Skeletal muscle tissue (tissue), 4 donors: ENCODE measurements around the gene PLBD2. TPM values are rescaled to one million over a fixed set of nuclear protein-coding genes. Genes with fewer than 3 reads are reported as not detected.

Experiments used
- H3K27ac ChIP-seq: one replicate; pipeline ENCODE4 v1.7.0; 2013; ENCODE audit warnings: mild to moderate bottlenecking, low read depth, low read length, inconsistent platforms
- H3K27me3 ChIP-seq, 3 donors: one replicate each; pipeline ENCODE4 v1.7.0; 2013; ENCODE audit warnings: low read length in 3 of 3; ENCODE audit not compliant: control insufficient read depth in 3 of 3, insufficient read depth in 3 of 3
- H3K36me3 ChIP-seq, 3 donors: one replicate each; pipeline ENCODE4 v1.7.0; 2013; ENCODE audit warnings: low read length in 3 of 3; ENCODE audit not compliant: control insufficient read depth in 3 of 3, insufficient read depth in 3 of 3
- H3K4me1 ChIP-seq, 3 donors: one replicate each; pipeline ENCODE4 v1.7.0; 2013; ENCODE audit warnings: low read length in 3 of 3, mild to moderate bottlenecking in 3 of 3; ENCODE audit not compliant: control insufficient read depth in 3 of 3, insufficient read depth in 3 of 3
- H3K4me3 ChIP-seq, 3 donors: one replicate each; pipeline ENCODE4 v1.7.0; 2013; ENCODE audit warnings: low read length in 3 of 3
- H3K9ac ChIP-seq, 3 donors: one replicate each; pipeline ENCODE4 v1.7.0; 2013; ENCODE audit warnings: low read length in 3 of 3, mild to moderate bottlenecking in 3 of 3, moderate library complexity in 2 of 3, low read depth in 1 of 3
- H3K9me3 ChIP-seq, 3 donors: one replicate each; pipeline ENCODE4 v1.7.0; 2013; ENCODE audit warnings: low read length in 3 of 3; ENCODE audit not compliant: control insufficient read depth in 3 of 3
- total RNA-seq: library from RNA; depleted of rRNA; stranded (reverse); fragments of >200 nt; gene quantifications from one replicate; pipeline ENCODE4 v1.2.3, GENCODE V29; 2014
- donor health status: Osteomylitis.

PLBD2 gene
- total RNA-seq, 1 donor from 2014 or later: 4.2 TPM

DNA sequence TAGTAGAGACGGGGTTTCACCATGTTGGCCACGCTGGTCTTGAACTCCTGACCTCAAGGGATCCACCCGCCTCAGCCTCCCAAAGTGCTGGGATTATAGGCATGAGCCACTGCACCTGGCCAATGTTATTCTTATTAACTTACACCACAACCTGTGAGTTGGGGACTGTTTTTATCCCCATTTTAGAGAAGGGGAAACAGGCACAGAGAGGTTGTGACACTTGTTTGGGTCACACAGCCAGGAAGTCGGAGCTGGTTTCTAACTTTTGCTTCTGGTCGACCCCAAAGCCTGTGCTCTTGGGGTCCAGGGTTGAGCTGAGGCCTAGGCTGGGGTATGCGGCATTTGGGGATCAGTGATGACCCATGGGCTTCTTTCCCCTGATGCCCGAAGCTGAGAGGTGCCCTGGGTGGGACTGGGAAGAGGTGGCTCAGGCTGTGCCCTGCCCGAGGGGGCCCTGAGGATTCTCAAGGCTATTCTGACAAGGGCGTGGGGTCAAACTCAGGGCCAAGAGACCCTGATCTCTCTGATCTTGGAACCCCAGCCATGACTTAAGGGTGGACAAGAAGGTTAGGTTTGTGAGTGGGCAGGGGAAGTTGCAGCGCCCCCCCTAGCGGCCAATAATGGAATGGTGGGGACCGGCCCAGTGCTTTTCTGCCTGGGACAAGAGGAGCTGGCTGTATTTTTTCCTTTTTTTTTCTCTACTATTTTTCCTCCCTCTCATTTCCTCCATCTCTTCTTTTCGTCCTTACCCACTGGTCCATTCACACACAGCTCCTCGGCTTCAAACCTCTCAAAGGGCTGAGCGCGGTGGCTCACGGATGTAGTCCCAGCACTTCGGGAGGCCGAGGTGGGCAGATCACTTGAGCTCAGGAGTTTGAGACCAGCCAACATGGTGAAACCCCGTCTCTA lies 66.8 kb downstream of the PLBD2 start:
- peaks cover 0 to 4% (median 0%) of the 10 kb centered on the region in 3 donors for H3K27me3 ChIP-seq
- no peaks in the 10 kb centered on the region for H3K36me3 ChIP-seq
- H3K4me1 ChIP-seq: peaks cover 0 to 7% (median 3%) of the 10 kb centered on the region in 3 donors
- no peak overlapping the region for H3K4me3 ChIP-seq
- H3K9me3 ChIP-seq: no peaks in the 10 kb centered on the region
- no peak overlapping the region for H3K9ac ChIP-seq
- H3K27ac ChIP-seq: no peak overlapping the region

DNA sequence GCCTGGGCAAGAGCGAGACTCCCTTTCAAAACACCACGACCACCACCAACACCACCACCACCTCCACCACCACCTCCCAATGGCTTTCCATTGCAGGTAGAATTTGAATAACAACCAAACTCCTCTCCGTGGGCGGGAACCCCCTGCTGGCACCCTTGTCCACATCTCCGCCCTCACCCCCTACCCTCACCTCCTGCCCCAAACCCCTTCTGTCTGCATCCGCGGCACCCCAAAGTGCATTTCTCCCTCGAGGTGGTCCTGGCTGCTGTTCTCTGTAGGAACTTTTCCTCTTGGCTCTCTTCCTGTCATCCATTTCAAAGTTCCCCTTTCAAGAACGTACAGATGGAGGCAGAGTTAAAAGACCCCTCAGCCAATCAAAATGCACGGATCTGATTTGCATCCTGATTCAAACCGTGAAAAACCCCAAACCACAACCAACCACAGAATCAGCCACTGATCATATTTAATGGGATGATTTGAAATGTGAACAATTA lies 67.6 kb downstream of the PLBD2 start:
- no peak overlapping the region for H3K9ac ChIP-seq
- no peak overlapping the region for H3K4me3 ChIP-seq
- H3K27me3 ChIP-seq: peaks cover 0 to 4% (median 0%) of the 10 kb centered on the region in 3 donors
- peaks cover 0 to 7% (median 3%) of the 10 kb centered on the region in 3 donors for H3K4me1 ChIP-seq
- no peak overlapping the region for H3K27ac ChIP-seq
- H3K36me3 ChIP-seq: no peaks in the 10 kb centered on the region
- H3K9me3 ChIP-seq: peaks cover 0 to 2% (median 0%) of the 10 kb centered on the region in 3 donors

GRCh38 chr12:113427882-113428281 lies 69.5 kb downstream of the PLBD2 start:
- Histone ChIP-seq H3K4me3 (no peak overlapping the region), H3K4me1 (no peaks in the 10 kb centered on the region), H3K27ac (no peak overlapping the region), H3K9me3 (peaks cover 0 to 2% (median 0%) of the 10 kb centered on the region in 3 donors), H3K27me3 (peaks cover 0 to 4% (median 0%) of the 10 kb centered on the region in 3 donors), H3K9ac (no peak overlapping the region), H3K36me3 (no peaks in the 10 kb centered on the region)

DNA sequence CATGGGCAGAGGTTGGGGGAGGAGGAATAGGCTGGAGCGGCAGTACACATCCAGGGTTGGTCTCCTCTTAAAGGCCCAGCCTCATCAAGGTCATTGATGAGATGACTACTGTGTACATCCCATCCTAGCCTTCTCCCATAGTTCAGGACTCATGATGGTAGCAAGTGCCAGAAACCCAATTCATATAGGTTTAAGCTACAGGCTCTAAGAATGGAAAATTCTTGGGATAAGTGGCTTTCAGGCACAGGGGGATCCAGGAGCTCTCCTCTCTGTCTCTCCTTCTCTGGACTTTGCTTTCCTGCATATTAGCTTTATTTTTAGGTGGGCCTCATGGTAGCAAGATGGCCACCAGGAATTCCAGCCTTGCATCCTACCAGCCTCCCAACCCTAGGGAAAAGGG lies 70.1 kb downstream of the PLBD2 start:
- H3K27ac ChIP-seq: no peak overlapping the region

DNA sequence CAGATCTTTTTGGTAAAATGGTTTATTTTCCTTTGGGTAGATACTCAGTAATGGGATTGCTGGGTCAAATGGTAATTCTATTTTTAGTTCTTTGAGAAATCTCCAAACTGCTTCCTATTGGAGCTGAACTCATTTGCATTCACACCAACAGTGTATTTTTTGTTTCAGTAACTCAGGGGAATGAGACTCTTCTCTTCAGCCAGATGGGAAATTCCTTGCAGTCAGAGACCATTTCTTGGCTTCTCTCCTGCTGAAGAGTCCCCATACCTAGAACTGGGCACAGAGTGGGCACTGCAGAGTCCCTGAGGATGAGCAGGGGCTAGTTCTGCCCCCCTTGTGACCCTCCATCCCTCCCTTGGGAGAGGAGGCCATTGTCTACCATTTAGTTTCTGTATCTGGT lies 74.6 kb downstream of the PLBD2 start:
- H3K4me1 ChIP-seq: no peaks in the 10 kb centered on the region
- H3K27me3 ChIP-seq: peaks cover 0 to 13% (median 2%) of the 10 kb centered on the region in 3 donors
- H3K9ac ChIP-seq: no peak overlapping the region
- no peak overlapping the region for H3K4me3 ChIP-seq
- peaks cover 0 to 2% (median 0%) of the 10 kb centered on the region in 3 donors for H3K9me3 ChIP-seq
- H3K27ac ChIP-seq: no peak overlapping the region
- no peaks in the 10 kb centered on the region for H3K36me3 ChIP-seq

More for the DNA sequence above, 70.1 kb downstream of the PLBD2 start:
- Histone ChIP-seq H3K4me3 (no peak overlapping the region), H3K4me1 (no peaks in the 10 kb centered on the region), H3K9ac (no peak overlapping the region), H3K9me3 (peaks cover 0 to 2% (median 0%) of the 10 kb centered on the region in 3 donors), H3K27me3 (peaks cover 0 to 4% (median 0%) of the 10 kb centered on the region in 3 donors), H3K36me3 (no peaks in the 10 kb centered on the region)

DNA sequence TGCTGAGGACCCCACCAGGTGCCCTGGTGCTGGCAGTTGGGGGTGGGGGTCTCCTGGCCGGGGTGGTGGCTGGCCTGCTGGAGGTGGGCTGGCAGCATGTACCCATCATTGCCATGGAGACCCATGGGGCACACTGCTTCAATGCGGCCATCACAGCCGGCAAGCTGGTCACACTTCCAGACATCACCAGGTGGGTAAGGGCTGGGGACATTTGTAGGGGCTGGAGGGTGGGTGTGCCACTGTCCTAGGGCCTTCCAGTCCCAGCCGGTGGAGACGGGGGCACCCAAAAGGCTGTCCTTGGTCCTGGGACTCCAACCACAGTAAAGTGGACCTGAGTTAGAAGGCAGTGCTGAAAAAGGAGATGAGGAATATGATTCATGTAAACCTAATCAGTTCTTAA lies 77.0 kb downstream of the PLBD2 start:
- H3K27me3 ChIP-seq: peaks cover 5 to 17% (median 9%) of the 10 kb centered on the region in 3 donors
- peaks cover 0 to 2% (median 0%) of the 10 kb centered on the region in 3 donors for H3K9me3 ChIP-seq
- H3K4me1 ChIP-seq: no peaks in the 10 kb centered on the region
- no peaks in the 10 kb centered on the region for H3K36me3 ChIP-seq
- H3K27ac ChIP-seq: no peak overlapping the region
- no peak overlapping the region for H3K9ac ChIP-seq
- H3K4me3 ChIP-seq: no peak overlapping the region

DNA sequence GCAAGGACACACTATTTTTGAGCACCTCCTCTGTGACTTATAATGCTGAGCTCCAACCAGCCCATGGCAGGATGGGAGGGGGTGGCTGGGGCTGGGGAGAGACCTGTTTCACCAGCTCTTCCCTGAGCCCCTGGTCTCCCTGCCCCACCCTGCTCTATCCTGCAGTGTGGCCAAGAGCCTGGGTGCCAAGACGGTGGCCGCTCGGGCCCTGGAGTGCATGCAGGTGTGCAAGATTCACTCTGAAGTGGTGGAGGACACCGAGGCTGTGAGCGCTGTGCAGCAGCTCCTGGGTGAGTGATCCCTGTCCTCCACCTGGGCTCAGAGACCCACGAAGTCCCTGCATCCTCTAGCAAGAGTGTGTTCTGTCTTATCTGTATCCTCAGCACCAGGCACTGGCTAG lies 78.2 kb downstream of the PLBD2 start:
- Histone ChIP-seq H3K4me1 (no peaks in the 10 kb centered on the region), H3K36me3 (no peaks in the 10 kb centered on the region), H3K9me3 (no peaks in the 10 kb centered on the region), H3K4me3 (no peak overlapping the region), H3K9ac (no peak overlapping the region), H3K27me3 (peaks cover 11 to 20% (median 17%) of the 10 kb centered on the region in 3 donors), H3K27ac (no peak overlapping the region)

DNA sequence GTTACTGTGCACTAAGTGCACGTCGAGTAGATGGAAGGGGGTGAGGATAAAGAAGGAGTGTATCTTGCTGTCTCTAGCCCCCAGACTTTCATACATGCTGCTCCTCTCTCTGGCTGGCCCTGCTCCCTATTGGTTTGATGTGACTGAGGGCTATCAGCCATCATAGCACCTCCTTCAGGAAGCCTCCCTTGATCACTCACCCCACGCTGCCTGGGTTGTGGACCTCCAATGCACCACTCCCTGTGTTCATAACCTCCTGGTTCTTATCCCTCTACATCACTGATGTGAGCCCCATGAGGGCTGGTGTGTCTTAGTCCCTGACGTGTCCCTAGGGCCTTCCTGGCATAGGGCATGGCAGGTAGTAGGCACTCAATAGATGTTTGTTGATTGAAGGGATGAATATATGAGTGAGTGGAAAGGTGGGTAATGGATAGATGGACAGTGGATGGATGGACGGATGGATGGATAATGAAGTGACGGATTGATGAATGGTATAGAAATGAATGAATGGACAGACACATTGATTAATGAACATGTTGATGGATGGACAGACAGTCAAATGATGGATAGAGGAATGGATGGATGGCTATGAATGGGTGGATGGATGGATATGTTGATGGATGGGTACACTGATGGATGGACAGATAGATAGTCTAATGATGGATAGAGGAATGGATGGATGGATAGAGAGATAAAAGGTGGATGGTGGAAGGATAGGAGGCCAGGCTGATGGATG lies 78.8 kb downstream of the PLBD2 start:
- H3K9ac ChIP-seq: no peak overlapping the region
- no peak overlapping the region for H3K4me3 ChIP-seq
- peaks cover 11 to 22% (median 17%) of the 10 kb centered on the region in 3 donors for H3K27me3 ChIP-seq
- H3K27ac ChIP-seq: no peak overlapping the region
- no peaks in the 10 kb centered on the region for H3K9me3 ChIP-seq
- no peaks in the 10 kb centered on the region for H3K4me1 ChIP-seq
- no peaks in the 10 kb centered on the region for H3K36me3 ChIP-seq

DNA sequence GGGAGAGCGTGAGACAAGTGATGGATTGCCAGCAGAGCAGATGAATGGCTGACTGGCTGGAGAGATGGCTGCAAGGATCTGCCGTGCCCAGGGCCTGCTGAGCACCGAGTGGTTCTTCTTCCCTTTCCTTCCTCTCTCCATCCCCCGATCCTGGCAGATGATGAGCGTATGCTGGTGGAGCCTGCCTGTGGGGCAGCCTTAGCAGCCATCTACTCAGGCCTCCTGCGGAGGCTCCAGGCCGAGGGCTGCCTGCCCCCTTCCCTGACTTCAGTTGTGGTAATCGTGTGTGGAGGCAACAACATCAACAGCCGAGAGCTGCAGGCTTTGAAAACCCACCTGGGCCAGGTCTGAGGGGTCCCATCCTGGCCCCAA lies 79.3 kb downstream of the PLBD2 start:
- no peaks in the 10 kb centered on the region for H3K4me1 ChIP-seq
- H3K9ac ChIP-seq: no peak overlapping the region
- no peaks in the 10 kb centered on the region for H3K9me3 ChIP-seq
- no peaks in the 10 kb centered on the region for H3K36me3 ChIP-seq
- H3K27me3 ChIP-seq: peaks cover 11 to 22% (median 17%) of the 10 kb centered on the region in 3 donors
- H3K27ac ChIP-seq: no peak overlapping the region
- no peak overlapping the region for H3K4me3 ChIP-seq
